Mesothelial cell of epicardium (in vitro differentiated cells): ENCODE data around the gene GPR143. TPM values are rescaled to one million over a fixed set of nuclear protein-coding genes. Genes with fewer than 3 reads are reported as not detected.
"Not testable (repeated sequence)": the region's sequence is repeated elsewhere in the genome, so short reads cannot be mapped to it uniquely, and the experiment has no call there.

ENCODE experiments used
- DNase-seq, 2 experiments: peaks; one replicate each; pipeline ENCODE4 v3.0.0; 2021; ENCODE audit warnings: low spot score in 2 of 2; ENCODE audit not compliant: unreplicated experiment in 2 of 2
- H3K27ac Mint-ChIP-seq: 2 replicates; pipeline ENCODE4 v1.8.0; 2021; ENCODE audit warnings: mixed read lengths
- H3K27me3 Mint-ChIP-seq: 2 replicates; pipeline ENCODE4 v1.8.0; 2021; ENCODE audit warnings: low read depth, mixed read lengths
- H3K36me3 Mint-ChIP-seq: 2 replicates; pipeline ENCODE4 v1.8.0; 2021; ENCODE audit warnings: mixed read lengths
- H3K4me1 Mint-ChIP-seq: 2 replicates; pipeline ENCODE4 v1.8.0; 2021; ENCODE audit warnings: mixed read lengths
- H3K4me3 Mint-ChIP-seq: 2 replicates; pipeline ENCODE4 v1.8.0; 2021; ENCODE audit warnings: mild to moderate bottlenecking, moderate library complexity, mixed read lengths
- H3K9me3 Mint-ChIP-seq: 2 replicates; pipeline ENCODE4 v1.8.0; 2021; ENCODE audit warnings: mixed read lengths
- CTCF ChIP-seq: fragments of 200-600 bp; sonication (generic); IDR thresholded peaks from one replicate; pipeline ENCODE4 v1.5.0; 2021; ENCODE audit warnings: antibody characterized with exemption; ENCODE audit not compliant: unreplicated experiment
- total RNA-seq: library from RNA; stranded (reverse); gene quantifications from 3 replicates; pipeline ENCODE4 v1.2.1, GENCODE V29; 2021

The GPR143 gene
- total RNA-seq, 1 donor from 2014 or later, result 6.4 TPM

- no peaks in the 10 kb centered on the region for H3K4me1 Mint-ChIP-seq
- no peaks in the 10 kb centered on the region for H3K9me3 Mint-ChIP-seq
- no peak overlapping the region for H3K4me3 Mint-ChIP-seq
- TF ChIP-seq CTCF, result no peak
- H3K27ac Mint-ChIP-seq, result no peak overlapping the region
- no peaks in the 10 kb centered on the region for H3K27me3 Mint-ChIP-seq
- H3K36me3 Mint-ChIP-seq, result peaks cover 2% of the 10 kb centered on the region
- no peak for DNase-seq
Observed at GRCh38 chrX:9781941-9782340, 16.3 kb upstream of the GPR143 start.

- H3K4me3 Mint-ChIP-seq, result no peak overlapping the region
- H3K4me1 Mint-ChIP-seq, result no peaks in the 10 kb centered on the region
- H3K27me3 Mint-ChIP-seq, result no peaks in the 10 kb centered on the region
- DNase-seq, result no peak
- H3K27ac Mint-ChIP-seq, result no peak overlapping the region
- no peaks in the 10 kb centered on the region for H3K9me3 Mint-ChIP-seq
- peaks cover 2% of the 10 kb centered on the region for H3K36me3 Mint-ChIP-seq
- no peak for TF ChIP-seq CTCF
Observed at GRCh38 chrX:9775930-9776329, 10.3 kb upstream of the GPR143 start.

GRCh38 chrX:9772943-9773342 is 7.3 kb upstream of the GPR143 start:
- Mint-ChIP-seq H3K9me3 (peaks cover 12% of the 10 kb centered on the region), H3K27me3 (no peaks in the 10 kb centered on the region), H3K4me1 (no peaks in the 10 kb centered on the region), H3K27ac (no peak overlapping the region), H3K36me3 (no peaks in the 10 kb centered on the region), H3K4me3 (no peak overlapping the region)
- no peak for DNase-seq
- no peak for TF ChIP-seq CTCF

- DNase-seq, result no peak
- H3K27ac Mint-ChIP-seq, result no peak overlapping the region
- TF ChIP-seq CTCF, result no peak
- peaks cover 2% of the 10 kb centered on the region for H3K36me3 Mint-ChIP-seq
- no peak overlapping the region for H3K4me3 Mint-ChIP-seq
- peaks cover 5% of the 10 kb centered on the region for H3K4me1 Mint-ChIP-seq
- H3K27me3 Mint-ChIP-seq, result no peaks in the 10 kb centered on the region
- peaks cover 12% of the 10 kb centered on the region for H3K9me3 Mint-ChIP-seq
Observed at GRCh38 chrX:9770319-9770718, 4.7 kb upstream of the GPR143 start.

GRCh38 chrX:9768321-9768839 is 2.7 kb upstream of the GPR143 start:
- H3K9me3 Mint-ChIP-seq, result peaks cover 14% of the 10 kb centered on the region
- not testable (repeated sequence) for H3K27me3 Mint-ChIP-seq, H3K4me1 Mint-ChIP-seq, H3K27ac Mint-ChIP-seq, H3K36me3 Mint-ChIP-seq, H3K4me3 Mint-ChIP-seq, DNase-seq

- Mint-ChIP-seq H3K27ac (no peak overlapping the region), H3K36me3 (peaks cover 2% of the 10 kb centered on the region), H3K27me3 (no peaks in the 10 kb centered on the region), H3K4me1 (peaks cover 5% of the 10 kb centered on the region), H3K4me3 (no peak overlapping the region), H3K9me3 (peaks cover 18% of the 10 kb centered on the region)
- no peak for TF ChIP-seq CTCF
- DNase-seq, result no peak
Observed at GRCh38 chrX:9767375-9767774, 1.7 kb upstream of the GPR143 start.
